ENCODE results near the gene CLNK.
"Not testable (repeated sequence)": the region's sequence is repeated elsewhere in the genome, so short reads cannot be mapped to it uniquely, and the experiment has no call there.

CLNK gene

GRCh38 chr4:10582059-10582686 is 102.4 kb downstream of the CLNK start:
- no peak overlapping the region for H3K4me3 ChIP-seq
- no peak overlapping the region for H3K4me2 ChIP-seq
- H3K9me3 ChIP-seq (replicated peaks in 1 of 11), result no peaks in the 10 kb centered on the region
- no peaks in the 10 kb centered on the region for H3K36me3 ChIP-seq
- no peaks in the 10 kb centered on the region for H4K20me1 ChIP-seq
- no peak for TF ChIP-seq Cebpa-rat (IDR thresholded peaks at IDR 0.05)
- H3K27ac ChIP-seq, result no peak overlapping the region
- H3K4me1 ChIP-seq, result peaks cover 10 to 25% (median 18%) of the 10 kb centered on the region in 10 experiments
- H3K9ac ChIP-seq, result no peak overlapping the region
- no peaks in the 10 kb centered on the region for H3K27me3 ChIP-seq

- peaks cover 10 to 28% (median 17%) of the 10 kb centered on the region in 10 experiments for H3K4me1 ChIP-seq
- no peaks in the 10 kb centered on the region for H3K36me3 ChIP-seq
- no peak overlapping the region for H3K27ac ChIP-seq
- H3K4me2 ChIP-seq, result no peak overlapping the region
- H3K27me3 ChIP-seq, result no peaks in the 10 kb centered on the region
- H4K20me1 ChIP-seq, result no peaks in the 10 kb centered on the region
- no peak overlapping the region for H3K9ac ChIP-seq
- TF ChIP-seq Cebpa-rat (IDR thresholded peaks at IDR 0.05), result no peak
- no peaks in the 10 kb centered on the region for H3K9me3 ChIP-seq (replicated peaks in 1 of 11)
- H3K4me3 ChIP-seq, result no peak overlapping the region
These were observed 103.5 kb downstream of the CLNK start for GRCh38 chr4:10581022-10581421.

GRCh38 chr4:10579648-10580047 is 104.9 kb downstream of the CLNK start:
- no peak overlapping the region for H3K27ac ChIP-seq
- TF ChIP-seq Cebpa-rat (IDR thresholded peaks at IDR 0.05), result no peak

GRCh38 chr4:10577508-10578426 is 106.8 kb downstream of the CLNK start:
- Histone ChIP-seq H3K27me3 (no peaks in the 10 kb centered on the region), H3K4me1 (peaks cover 0 to 17% (median 3%) of the 10 kb centered on the region in 10 experiments; a peak in 10 of 20 replicates), H3K9ac (no peak overlapping the region), H3K4me3 (no peak overlapping the region), H3K9me3 (replicated peaks in 1 of 11) (peaks cover 0 to 6% (median 0%) of the 10 kb centered on the region in 11 experiments; a peak in 2 of 22 replicates), H3K4me2 (peak overlapping the region in 3 of 11 experiments; percentile 9 to 28 (median 10); a peak in 1 of 22 replicates), H3K36me3 (no peaks in the 10 kb centered on the region), H3K27ac (no peak overlapping the region), H4K20me1 (no peaks in the 10 kb centered on the region)
- TF ChIP-seq Cebpa-rat (IDR thresholded peaks at IDR 0.05), result no peak

More at GRCh38 chr4:10579648-10580047, 104.9 kb downstream of the CLNK start:
- Histone ChIP-seq H4K20me1 (no peaks in the 10 kb centered on the region), H3K4me2 (no peak overlapping the region), H3K9me3 (replicated peaks in 1 of 11) (peaks cover 0 to 6% (median 0%) of the 10 kb centered on the region in 11 experiments; a peak in 2 of 22 replicates), H3K27me3 (no peaks in the 10 kb centered on the region), H3K4me3 (no peak overlapping the region), H3K4me1 (peaks cover 6 to 28% (median 16%) of the 10 kb centered on the region in 10 experiments), H3K9ac (no peak overlapping the region), H3K36me3 (no peaks in the 10 kb centered on the region)

GRCh38 chr4:10577018-10577417 is 107.5 kb downstream of the CLNK start:
- Histone ChIP-seq H4K20me1 (no peaks in the 10 kb centered on the region), H3K4me2 (peak overlapping the region in 5 of 11 experiments; percentile 9 to 28 (median 23); a peak in 6 of 22 replicates), H3K9me3 (replicated peaks in 1 of 11) (peaks cover 0 to 6% (median 0%) of the 10 kb centered on the region in 11 experiments; a peak in 2 of 22 replicates), H3K4me3 (no peak overlapping the region), H3K27ac (no peak overlapping the region), H3K36me3 (no peaks in the 10 kb centered on the region), H3K4me1 (peaks cover 0 to 17% (median 3%) of the 10 kb centered on the region in 10 experiments; a peak in 10 of 20 replicates), H3K9ac (no peak overlapping the region), H3K27me3 (no peaks in the 10 kb centered on the region)
- no peak for TF ChIP-seq Cebpa-rat (IDR thresholded peaks at IDR 0.05)

- H3K9me3 ChIP-seq (replicated peaks in 1 of 11), result peaks cover 0 to 6% (median 0%) of the 10 kb centered on the region in 11 experiments; a peak in 2 of 22 replicates
- no peak; a peak in 1 of 22 replicates for TF ChIP-seq Cebpa-rat (IDR thresholded peaks at IDR 0.05)
- no peak overlapping the region for H3K9ac ChIP-seq
- no peaks in the 10 kb centered on the region for H3K27me3 ChIP-seq
- H4K20me1 ChIP-seq, result no peaks in the 10 kb centered on the region
- H3K36me3 ChIP-seq, result no peaks in the 10 kb centered on the region
- no peak overlapping the region for H3K4me3 ChIP-seq
- H3K4me2 ChIP-seq, result peak overlapping the region in 2 of 11 experiments; percentile 9 to 28; a peak in 4 of 22 replicates
- no peak overlapping the region for H3K27ac ChIP-seq
- peaks cover 0 to 17% (median 3%) of the 10 kb centered on the region in 10 experiments; a peak in 10 of 20 replicates for H3K4me1 ChIP-seq
These were observed 108.3 kb downstream of the CLNK start for GRCh38 chr4:10576236-10576635.

- no peak overlapping the region for H3K4me2 ChIP-seq
- H3K4me1 ChIP-seq, result peaks cover 0 to 17% (median 3%) of the 10 kb centered on the region in 10 experiments; a peak in 10 of 20 replicates
- no peak overlapping the region for H3K9ac ChIP-seq
- TF ChIP-seq Cebpa-rat (IDR thresholded peaks at IDR 0.05), result no peak
- no peaks in the 10 kb centered on the region for H4K20me1 ChIP-seq
- H3K27ac ChIP-seq, result no peak overlapping the region
- peaks cover 0 to 6% (median 0%) of the 10 kb centered on the region in 11 experiments; a peak in 2 of 22 replicates for H3K9me3 ChIP-seq (replicated peaks in 1 of 11)
- no peak overlapping the region for H3K4me3 ChIP-seq
- H3K27me3 ChIP-seq, result no peaks in the 10 kb centered on the region
- H3K36me3 ChIP-seq, result no peaks in the 10 kb centered on the region
These were observed 109.2 kb downstream of the CLNK start for GRCh38 chr4:10575414-10575813.

- H3K36me3 ChIP-seq, result not testable (repeated sequence)
These were observed 110.0 kb downstream of the CLNK start for GRCh38 chr4:10574553-10574952.

GRCh38 chr4:10571909-10572308 is 112.7 kb downstream of the CLNK start:
- no peak overlapping the region for H3K4me2 ChIP-seq
- no peaks in the 10 kb centered on the region for H3K27me3 ChIP-seq
- no peak overlapping the region for H3K4me3 ChIP-seq
- no peak for TF ChIP-seq Cebpa-rat (IDR thresholded peaks at IDR 0.05)
- H3K9ac ChIP-seq, result no peak overlapping the region
- H3K36me3 ChIP-seq, result no peaks in the 10 kb centered on the region
- no peaks in the 10 kb centered on the region for H4K20me1 ChIP-seq
- peaks cover 0 to 8% (median 1%) of the 10 kb centered on the region in 10 experiments; a peak in 9 of 20 replicates for H3K4me1 ChIP-seq
- H3K27ac ChIP-seq, result no peak overlapping the region
- peaks cover 0 to 13% (median 0%) of the 10 kb centered on the region in 11 experiments; a peak in 4 of 22 replicates for H3K9me3 ChIP-seq (replicated peaks in 1 of 11)

More at GRCh38 chr4:10574553-10574952, 110.0 kb downstream of the CLNK start:
- not testable (repeated sequence) for H3K27ac ChIP-seq; H3K4me2 ChIP-seq; H4K20me1 ChIP-seq; H3K27me3 ChIP-seq; H3K9me3 ChIP-seq (replicated peaks in 1 of 11); H3K9ac ChIP-seq; H3K4me3 ChIP-seq
- peaks cover 0 to 17% (median 3%) of the 10 kb centered on the region in 10 experiments; a peak in 10 of 20 replicates for H3K4me1 ChIP-seq

Measured in BLaER1 treated with 17β-estradiol and CSF1 and Interleukin-3, amounts not matched to agents 10 nM and 100 nM (cell line).